ENCODE measurements around the gene SLBP.

GRCh38 chr4:1739358-1739757 lies 27.2 kb upstream of the SLBP start:
- TF ChIP-seq CTCF (IDR thresholded peaks at IDR 0.05) (no peak), SIN3A (IDR thresholded peaks at IDR 0.05; ENCODE audit: borderline replicate concordance, insufficient read depth, low read depth, low read length) (no peak), REST (IDR thresholded peaks at IDR 0.05; ENCODE audit: insufficient read depth in 1 of 2, low read depth in 2 of 2, low read length in 1 of 2) (no peak), POLR2AphosphoS5 (IDR thresholded peaks at IDR 0.05; ENCODE audit: low read depth, low read length) (no peak), TCF7L2 (IDR thresholded peaks at IDR 0.05; ENCODE audit: low read depth, low read length) (no peak)
